ENCODE results near the gene NAXD.
"Not testable (repeated sequence)": the region's sequence is repeated elsewhere in the genome, so short reads cannot be mapped to it uniquely, and the experiment has no call there.

Gene NAXD

DNA sequence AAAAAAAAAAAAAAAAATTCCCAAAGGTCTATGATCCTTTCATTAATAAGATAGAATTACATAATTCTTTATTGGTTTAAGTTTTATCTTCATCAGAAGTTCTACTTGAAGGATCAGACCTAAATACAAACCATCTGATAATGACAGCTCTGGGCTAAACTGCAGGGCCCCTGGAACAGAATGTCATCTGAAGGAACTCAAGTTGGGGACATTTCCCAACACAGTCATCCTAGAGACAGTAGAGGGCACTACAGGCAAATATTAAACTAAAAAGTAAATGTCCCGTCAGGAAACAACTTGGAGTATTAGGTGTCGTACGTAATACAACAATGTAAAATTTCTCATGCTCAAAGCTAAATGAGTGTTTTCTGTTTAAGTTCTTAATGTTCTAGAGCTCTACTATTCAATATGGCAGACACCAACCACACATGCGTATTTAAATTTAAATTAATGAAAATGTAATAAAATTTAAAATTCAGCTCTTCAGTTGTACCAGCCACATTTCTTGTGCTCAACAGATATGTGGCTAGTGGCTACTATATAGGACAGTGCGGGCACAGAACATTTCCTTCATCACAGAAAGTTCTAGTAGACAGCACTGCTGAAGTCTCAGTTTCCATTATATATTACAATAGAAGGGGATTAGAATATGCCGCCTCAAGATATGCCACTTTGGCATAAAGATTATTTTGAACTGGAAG, 21.8 kb upstream of the NAXD start:
- peak; percentile 69 for DNase-seq (ENCODE audit: low read depth)

GRCh38 chr13:110597041-110597689, 18.2 kb upstream of the NAXD start:
- DNase-seq (ENCODE audit: low read depth), result no peak

- no peak for DNase-seq (ENCODE audit: low read depth)
Measured at GRCh38 chr13:110600261-110600819, 15.0 kb upstream of the NAXD start.

- DNase-seq (ENCODE audit: low read depth), result no peak
Measured at GRCh38 chr13:110600980-110601379, 14.4 kb upstream of the NAXD start.

- DNase-seq (ENCODE audit: low read depth), result no peak
Measured at GRCh38 chr13:110605132-110605531, 10.2 kb upstream of the NAXD start.

DNA sequence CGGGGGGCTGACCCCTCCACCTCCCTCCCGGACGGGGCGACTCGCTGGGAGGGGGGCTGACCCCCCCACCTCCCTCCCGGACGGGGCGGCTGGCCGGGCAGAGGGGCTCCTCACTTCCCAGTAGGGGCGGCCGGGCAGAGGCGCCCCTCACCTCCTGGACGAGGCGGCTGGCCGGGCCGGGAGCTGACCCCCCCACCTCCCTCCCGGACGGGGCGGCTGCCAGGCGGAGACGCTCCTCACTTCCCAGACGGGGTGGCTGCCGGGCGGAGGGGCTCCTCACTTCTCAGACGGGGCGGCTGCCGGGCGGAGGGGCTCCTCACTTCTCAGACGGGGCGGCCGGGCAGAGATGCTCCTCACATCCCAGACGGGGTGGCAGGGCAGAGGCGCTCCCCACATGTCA, 9.1 kb upstream of the NAXD start:
- DNase-seq (ENCODE audit: low read depth), result not testable (repeated sequence)

DNA sequence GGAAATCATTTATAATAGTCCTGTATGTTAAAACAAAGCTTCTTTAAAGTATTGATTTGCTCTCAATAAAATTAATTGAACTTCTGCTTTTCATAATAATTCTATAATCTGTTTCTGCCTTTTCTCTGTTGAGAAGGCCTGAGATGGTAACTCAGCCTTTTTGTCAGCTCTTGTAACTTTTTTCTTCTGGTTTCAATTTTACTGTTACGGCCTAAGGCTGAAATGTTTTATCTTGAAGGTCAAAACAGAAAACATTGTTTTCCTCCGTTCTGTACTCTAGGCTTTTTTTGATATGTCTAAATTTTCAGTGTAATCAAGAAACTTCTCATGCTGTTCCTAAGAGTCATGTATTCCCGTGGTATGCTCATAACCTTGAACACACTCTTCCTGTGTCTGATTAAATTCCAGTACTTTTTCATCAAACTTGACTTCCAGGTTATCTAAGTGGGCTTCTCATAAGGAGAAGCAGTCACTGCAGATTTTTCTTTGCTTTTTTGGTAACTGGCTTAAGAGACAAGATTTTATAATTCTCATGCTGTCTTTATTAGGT, 7.6 kb upstream of the NAXD start:
- peak; percentile 78 for DNase-seq (ENCODE audit: low read depth)

DNA sequence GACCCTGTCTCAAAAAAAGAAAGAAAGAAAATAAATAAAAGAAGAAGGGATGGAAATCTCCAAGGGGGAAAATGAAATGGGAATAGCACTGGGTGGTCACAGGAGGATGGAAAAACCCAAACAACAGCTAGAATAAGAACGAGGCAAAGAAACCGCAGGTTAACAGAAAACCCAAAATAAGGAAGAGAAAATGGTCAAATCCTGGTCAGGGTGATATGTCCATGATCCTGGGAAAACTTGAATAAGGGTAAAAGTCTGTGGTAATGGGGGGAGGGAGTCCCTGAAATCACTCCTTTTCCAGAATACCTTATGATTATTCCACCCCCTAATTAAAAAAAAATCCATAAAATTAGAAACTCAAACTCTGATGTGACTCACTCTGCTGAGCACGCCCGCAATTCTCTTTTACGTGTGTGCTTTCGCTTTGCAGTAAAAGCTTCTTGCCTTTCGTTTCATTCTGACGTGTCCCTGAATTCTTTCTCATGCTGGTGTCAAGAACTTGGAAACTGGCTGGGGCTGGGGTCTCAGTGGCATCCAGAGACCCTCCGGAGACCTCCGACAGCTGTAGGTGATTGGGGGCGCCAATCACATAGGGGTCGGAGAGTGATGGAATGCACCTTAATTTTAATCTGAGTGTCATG, 4.3 kb upstream of the NAXD start:
- no peak for DNase-seq (ENCODE audit: low read depth)

DNA sequence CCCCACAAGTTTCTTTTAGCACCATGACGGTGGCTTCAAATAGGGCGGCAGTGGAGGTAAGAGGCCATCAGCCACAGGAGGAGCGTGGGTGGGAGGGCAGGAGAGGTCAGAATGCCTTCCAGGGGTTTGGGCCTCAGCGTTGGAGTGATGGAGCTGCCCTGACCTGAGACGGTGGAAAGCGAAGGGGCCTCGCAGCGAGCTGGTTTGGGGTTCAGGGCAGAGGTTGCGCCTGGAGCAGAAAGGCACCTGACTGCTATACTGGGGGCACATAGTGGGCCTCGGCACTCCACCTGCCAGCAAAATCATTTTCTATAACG, 382 bp upstream of the NAXD start:
- DNase-seq (ENCODE audit: low read depth), result no peak

DNA sequence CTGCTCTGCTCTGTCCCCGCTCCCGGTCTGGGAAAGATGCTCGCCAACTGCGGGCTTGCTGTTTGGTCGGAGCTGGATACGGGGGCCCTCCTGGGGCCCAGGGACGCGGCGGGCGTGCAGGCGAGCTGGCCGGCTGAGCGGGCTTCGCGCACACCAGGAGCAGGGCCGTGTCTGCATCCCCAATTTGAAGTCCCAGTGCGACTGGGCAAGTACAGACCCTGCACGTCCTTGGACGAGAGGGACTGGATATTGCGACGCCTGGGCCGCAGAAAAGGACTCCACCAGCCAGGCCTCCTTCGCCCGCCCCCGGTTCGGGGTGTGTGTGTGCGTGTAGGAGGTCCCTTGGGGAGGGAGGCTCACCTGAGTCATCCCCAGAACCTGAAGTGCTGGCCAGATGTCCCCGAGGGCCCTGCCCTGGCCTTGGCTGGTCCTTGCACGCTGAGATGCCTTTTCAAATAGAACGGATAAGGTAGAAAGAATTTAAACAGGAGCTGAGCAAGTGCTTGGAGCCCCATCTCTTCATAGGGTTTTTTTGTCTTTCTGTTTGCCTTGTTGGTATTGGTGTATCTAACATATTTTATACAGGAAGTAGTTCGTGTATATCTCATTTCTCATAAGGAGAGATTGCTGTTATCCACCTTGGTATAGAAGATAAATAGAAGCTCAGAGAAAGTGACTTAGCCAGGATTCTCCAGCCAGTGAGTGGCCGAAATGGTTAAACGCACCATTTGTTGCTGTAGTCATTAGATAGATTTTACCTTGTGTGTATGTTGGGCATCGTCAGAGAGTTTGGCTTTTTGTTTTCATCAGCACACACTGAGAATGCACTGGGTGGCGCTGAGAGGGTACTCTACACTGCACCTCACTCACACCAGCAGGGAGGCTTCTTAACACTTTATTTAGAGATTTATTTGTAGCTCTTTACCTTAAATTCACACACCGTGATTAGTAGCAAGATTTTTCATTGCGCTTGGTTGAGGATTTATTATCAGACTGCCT, 1.1 kb downstream of the NAXD start:
- peak; percentile 55 for DNase-seq (ENCODE audit: low read depth)

- peak; percentile 90 for DNase-seq (ENCODE audit: low read depth)
Measured at GRCh38 chr13:110617321-110618072, 2.2 kb downstream of the NAXD start.

DNA sequence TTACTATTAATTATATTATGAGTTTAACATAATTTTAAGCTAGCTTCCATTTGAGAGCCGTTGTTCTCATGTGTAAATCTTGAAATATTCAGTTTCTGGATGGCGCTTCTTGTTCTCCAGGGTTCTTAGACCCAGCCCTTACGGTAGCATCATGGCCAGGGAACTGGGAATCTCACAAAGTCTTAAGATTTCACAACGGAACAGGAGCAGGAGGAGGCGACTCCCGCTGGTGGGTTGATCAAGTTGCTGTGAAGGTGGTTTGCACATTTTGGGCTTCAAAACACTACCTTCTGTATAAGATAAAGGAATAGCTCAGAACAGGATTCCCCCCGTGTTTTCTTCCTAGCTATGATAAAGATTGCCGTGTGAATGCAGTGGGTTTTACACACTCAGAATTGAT, 2.8 kb downstream of the NAXD start:
- peak; percentile 66 for DNase-seq (ENCODE audit: low read depth)

- no peak for DNase-seq (ENCODE audit: low read depth)
Measured at GRCh38 chr13:110618780-110619179, 3.4 kb downstream of the NAXD start.

DNA sequence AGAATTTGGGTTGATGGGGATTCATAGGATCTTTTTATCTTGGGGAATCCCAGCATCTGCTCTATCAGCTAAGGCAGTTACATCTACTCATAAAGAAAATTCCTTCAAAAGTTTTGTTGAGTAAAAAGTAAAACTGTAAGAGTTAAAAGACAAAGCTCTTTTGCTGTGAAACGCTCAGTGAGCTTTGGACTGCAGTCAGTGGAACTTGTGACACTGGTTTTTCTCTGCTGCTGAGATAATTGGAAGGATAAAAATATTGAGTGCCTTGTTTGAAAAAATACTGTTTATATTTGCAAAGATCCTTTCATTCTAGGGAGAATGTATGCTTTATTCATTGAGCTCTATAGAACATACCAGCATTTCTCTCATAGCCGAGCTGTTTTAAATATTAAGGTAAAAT, 5.3 kb downstream of the NAXD start:
- no peak for DNase-seq (ENCODE audit: low read depth)

DNA sequence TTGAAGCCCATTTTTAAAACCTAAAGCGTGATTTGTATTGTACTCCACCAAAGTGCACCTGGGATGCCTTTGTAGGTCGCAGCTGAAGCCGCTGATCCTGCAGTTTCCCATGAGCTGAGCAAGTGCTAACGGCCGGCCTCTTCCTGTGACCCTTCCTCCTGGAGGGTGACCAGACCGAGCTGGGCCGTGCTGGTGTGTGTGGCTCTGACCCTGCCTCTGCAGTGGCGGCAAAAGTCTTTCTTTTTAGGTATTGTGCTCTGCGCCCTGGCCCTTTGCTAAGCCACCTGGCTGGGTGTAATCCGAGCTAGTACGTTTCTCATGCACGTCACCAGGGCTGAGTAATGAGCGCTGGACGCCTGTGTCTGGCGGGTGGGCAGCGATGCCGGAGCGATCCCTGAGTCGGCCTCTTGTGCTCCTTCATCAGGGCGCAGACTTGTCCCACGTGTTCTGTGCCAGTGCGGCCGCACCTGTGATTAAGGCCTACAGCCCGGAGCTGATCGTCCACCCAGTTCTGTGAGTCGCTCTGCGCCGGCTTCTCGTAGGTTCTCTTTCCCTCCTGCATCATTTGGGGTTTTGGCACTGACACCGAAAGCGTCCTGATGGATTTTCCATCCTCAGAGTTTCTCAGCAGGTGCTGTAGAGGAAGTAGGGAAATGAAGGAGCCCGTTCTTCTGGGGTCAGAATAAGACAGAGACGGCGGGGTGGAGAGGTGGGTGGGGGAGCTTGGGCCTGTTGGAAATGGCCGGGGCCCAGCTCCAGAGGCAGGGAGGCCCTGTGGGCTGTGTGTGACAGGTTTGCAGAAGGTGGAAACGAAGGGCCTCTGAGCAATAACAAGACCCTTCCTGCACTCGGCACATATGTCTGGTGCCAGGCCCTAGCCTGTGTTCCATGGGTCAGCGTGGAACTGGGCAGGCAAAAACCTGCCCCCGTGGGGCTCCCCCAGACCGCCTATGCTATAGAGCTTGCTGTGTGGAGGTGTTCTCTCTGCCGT, 9.7 kb downstream of the NAXD start:
- no peak for DNase-seq (ENCODE audit: low read depth)

- DNase-seq (ENCODE audit: low read depth), result no peak
Measured at GRCh38 chr13:110625771-110626321, 10.5 kb downstream of the NAXD start.

DNA sequence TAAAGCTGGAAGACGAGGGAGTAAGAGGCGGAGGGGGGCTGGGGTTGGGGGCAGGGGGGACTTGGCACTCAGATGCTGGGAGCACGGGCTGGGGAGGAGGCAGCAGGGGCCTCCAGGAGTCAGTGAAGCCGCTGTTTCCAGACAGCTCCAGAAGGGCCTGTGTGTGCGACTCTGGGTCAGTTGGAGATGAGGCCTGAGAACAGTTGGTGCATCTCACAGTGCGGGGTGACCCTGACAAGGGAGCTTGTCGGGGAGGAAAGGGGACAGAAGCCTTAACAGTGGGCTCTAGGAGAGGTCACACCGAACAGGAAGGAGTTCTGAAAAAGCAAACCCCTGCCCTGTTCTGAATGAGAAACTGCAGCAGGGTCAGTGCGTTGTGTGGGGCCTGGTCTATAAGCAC, 11.2 kb downstream of the NAXD start:
- no peak for DNase-seq (ENCODE audit: low read depth)

- DNase-seq (ENCODE audit: low read depth), result no peak
Measured at GRCh38 chr13:110627351-110627750, 12.0 kb downstream of the NAXD start.

DNA sequence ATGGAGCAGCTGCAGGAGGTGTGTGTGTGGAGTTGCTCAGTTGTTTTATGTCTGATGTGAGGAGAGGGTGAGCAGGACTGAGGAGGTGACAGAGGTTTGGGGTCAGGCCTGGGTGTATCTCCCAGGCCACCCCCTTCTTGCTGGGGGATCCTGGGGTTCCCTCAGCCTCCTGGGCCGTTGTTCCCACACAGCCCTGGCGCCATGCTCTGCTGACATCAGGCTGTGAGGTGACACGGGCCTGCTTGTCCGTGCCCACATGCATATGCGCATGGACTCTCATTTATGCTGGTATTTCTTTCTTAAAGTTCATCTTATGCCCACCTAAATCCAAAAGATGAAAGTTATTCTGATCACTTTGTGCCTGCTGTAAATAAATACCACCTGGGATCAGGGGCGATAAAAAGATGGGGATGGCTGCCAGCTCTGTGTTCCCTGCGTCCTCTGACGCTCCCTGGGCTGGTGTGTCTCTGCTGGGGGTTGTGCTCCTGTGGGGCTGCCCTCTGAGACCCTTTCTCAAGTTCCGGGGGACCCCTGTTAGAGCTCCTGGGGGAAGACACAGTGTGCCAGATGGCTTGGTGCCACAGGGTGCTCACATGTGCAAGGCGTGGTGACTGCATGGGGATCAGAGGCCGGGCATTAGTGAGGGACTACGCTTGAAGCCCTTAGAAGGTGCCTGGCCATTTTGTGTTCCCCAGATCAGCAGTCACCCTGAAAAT, 12.6 kb downstream of the NAXD start:
- DNase-seq (ENCODE audit: low read depth), result no peak
